SK-N-SH (cell line): ENCODE data around the gene ACAP3. TPM values are rescaled to one million over a fixed set of nuclear protein-coding genes. Genes with fewer than 3 reads are reported as not detected.

Source experiments
- CTCF ChIA-PET: fragments of 300-600, 350-600 bp; formaldehyde crosslinking; extraction: SDS; loops from one replicate; lab custom pipeline; 2021; lab: Yijun Ruan, JAX
- POLR2A ChIA-PET: fragments of 350-600 bp; sonication (Branson Sonifier 250); formaldehyde crosslinking; extraction: SDS; loops from one replicate; lab custom pipeline; 2020; ENCODE audit warnings: antibody characterized with exemption, inconsistent platforms; lab: Yijun Ruan, JAX
- DNase-seq: peaks from one replicate; pipeline ENCODE4 v3.0.0; 2012
- H2AFZ ChIP-seq: fragments of 200-600 bp; sonication (generic); 2 replicates; pipeline ENCODE4 v1.8.1; 2016; ENCODE audit warnings: antibody characterized with exemption, mild to moderate bottlenecking, low read depth
- H3F3A ChIP-seq: fragments of 200-600 bp; sonication (generic); replicated peaks from 2 replicates; pipeline ENCODE3; 2016; ENCODE audit warnings: antibody characterized with exemption, mild to moderate bottlenecking; ENCODE audit not compliant: insufficient read depth
- H3K27ac ChIP-seq, 2 experiments: fragments of 200-500 bp in 1 of 2; fragments of 200-600 bp in 1 of 2; sonication (Bioruptor generic) in 1 of 2; sonication (generic), shearing (Covaris generic) in 1 of 2; 2 replicates each; pipeline versions ENCODE4 v1.5.1 to v1.6.1; 2014 to 2016; ENCODE audit warnings: low read depth in 2 of 2, inconsistent platforms in 1 of 2, low read length in 1 of 2, mild to moderate bottlenecking in 1 of 2, mixed read lengths in 1 of 2
- H3K27me3 ChIP-seq: fragments of 200-600 bp; sonication (generic), shearing (Covaris generic); 2 replicates; pipeline ENCODE4 v1.6.1; 2016; ENCODE audit warnings: mixed run types; ENCODE audit not compliant: insufficient read depth
- H3K36me3 ChIP-seq, 2 experiments: fragments of 200-500 bp in 1 of 2; fragments of 200-600 bp in 1 of 2; sonication (Bioruptor generic) in 1 of 2; sonication (generic) in 1 of 2; replicated peaks in 1 of 2; 2 replicates each; pipeline versions ENCODE3 to v1.5.1; 2014 to 2016; ENCODE audit warnings: low read length in 1 of 2, mild to moderate bottlenecking in 1 of 2; ENCODE audit not compliant: insufficient read depth in 2 of 2, control insufficient read depth in 1 of 2
- H3K4me1 ChIP-seq, 2 experiments: fragments of 200-500 bp in 1 of 2; fragments of 200-600 bp in 1 of 2; sonication (Bioruptor generic) in 1 of 2; sonication (generic), shearing (Covaris generic) in 1 of 2; 2 replicates each; pipeline versions ENCODE4 v1.5.1 to v1.6.1; 2014 to 2016; ENCODE audit warnings: low read depth in 1 of 2, low read length in 1 of 2, mixed run types in 1 of 2; ENCODE audit not compliant: insufficient read depth in 2 of 2, control insufficient read depth in 1 of 2
- H3K4me2 ChIP-seq: fragments of 200-600 bp; sonication (generic), shearing (Covaris generic); 2 replicates; pipeline ENCODE4 v1.6.1; 2017; ENCODE audit warnings: mixed run types
- H3K4me3 ChIP-seq, 2 experiments: fragments of 200-500 bp in 1 of 2; fragments of 200-600 bp in 1 of 2; sonication (Bioruptor generic) in 1 of 2; sonication (generic), shearing (Covaris generic) in 1 of 2; 2 replicates each; pipeline versions ENCODE4 v1.5.1 to v1.8.1; 2014 to 2016; ENCODE audit warnings: low read depth in 2 of 2, inconsistent platforms in 1 of 2, low read length in 1 of 2, mild to moderate bottlenecking in 1 of 2, mixed read lengths in 1 of 2, moderate library complexity in 1 of 2
- H3K79me2 ChIP-seq: fragments of 200-600 bp; sonication (generic); 2 replicates; pipeline ENCODE4 v1.8.1; 2017; ENCODE audit warnings: mild to moderate bottlenecking; ENCODE audit not compliant: insufficient read depth
- H3K9ac ChIP-seq: fragments of 200-600 bp; sonication (generic); 2 replicates; pipeline ENCODE4 v1.6.1; 2017; ENCODE audit warnings: mixed run types
- H3K9me2 ChIP-seq: fragments of 200-600 bp; sonication (generic); 2 replicates; pipeline ENCODE4 v1.6.1; 2017; ENCODE audit warnings: mixed run types
- H3K9me3 ChIP-seq: fragments of 200-600 bp; sonication (generic); 2 replicates; pipeline ENCODE4 v1.6.1; 2017; ENCODE audit warnings: mixed run types, mild to moderate bottlenecking, moderate library complexity
- H4K20me1 ChIP-seq: fragments of 200-600 bp; sonication (generic); 2 replicates; pipeline ENCODE4 v1.6.1; 2017; ENCODE audit warnings: mild to moderate bottlenecking, mixed run types; ENCODE audit not compliant: insufficient read depth
- FOSL2 ChIP-seq: IDR thresholded peaks from 2 replicates; pipeline ENCODE4 v1.4.0; 2012; ENCODE audit warnings: low read depth, mild to moderate bottlenecking, moderate library complexity, borderline replicate concordance
- FOXJ3 ChIP-seq: sonication (generic); formaldehyde crosslinking; IDR thresholded peaks from 2 replicates; pipeline ENCODE4 v1.5.1; 2020; ENCODE audit warnings: mild to moderate bottlenecking, missing genetic modification reagents
- IRF3 ChIP-seq: fragments of 150-350 bp; IDR thresholded peaks from 2 replicates; pipeline ENCODE4 v1.6.1; 2016; ENCODE audit warnings: mild to moderate bottlenecking, low read depth, low read length
- MEF2A ChIP-seq: IDR thresholded peaks from 2 replicates; pipeline ENCODE4 v1.4.0; 2012; ENCODE audit warnings: low read depth, borderline replicate concordance
- MXI1 ChIP-seq: IDR thresholded peaks from 2 replicates; pipeline ENCODE4 v1.6.1; 2012; ENCODE audit warnings: mild to moderate bottlenecking, low read depth, low read length, improper control_type of control experiment
- NFIC ChIP-seq: IDR thresholded peaks from 2 replicates; pipeline ENCODE4 v1.4.0; 2012; ENCODE audit warnings: borderline replicate concordance
- NRF1 ChIP-seq: IDR thresholded peaks from 2 replicates; pipeline ENCODE4 v1.6.1; 2012; ENCODE audit warnings: low read depth, mild to moderate bottlenecking, low read length
- PBX3 ChIP-seq: IDR thresholded peaks from 2 replicates; pipeline ENCODE4; 2012
- REST ChIP-seq: IDR thresholded peaks from 2 replicates; pipeline ENCODE4 v1.6.1; 2012; ENCODE audit warnings: mild to moderate bottlenecking, low read depth, low read length, moderate library complexity
- TAF1 ChIP-seq: IDR thresholded peaks from 2 replicates; pipeline ENCODE4 v1.6.1; 2012; ENCODE audit warnings: low read depth, mild to moderate bottlenecking, low read length, moderate library complexity, borderline replicate concordance
- USF2 ChIP-seq: fragments of 150-350 bp; IDR thresholded peaks from 2 replicates; pipeline ENCODE4 v1.6.1; 2017; ENCODE audit warnings: antibody characterized with exemption, low read length, low read depth, borderline replicate concordance
- WGBS: methylation state at CpG from one replicate; pipeline ENCODE4 v1.1.6; 2017; ENCODE audit warnings: low lambda C conversion rate; 5-methylcytosine and 5-hydroxymethylcytosine counted together
- polyA plus RNA-seq, 3 experiments: library from polyadenylated mRNA; depleted of rRNA; stranded (reverse); fragments of >200 nt; gene quantifications; 2 replicates each; pipeline ENCODE4 v1.2.3, GENCODE V29; 2012

The ACAP3 gene
- polyA plus RNA-seq, 1 of the 3 experiments (the other 2 are of a cell fraction): 51.7 TPM

- DNase-seq: no peak
- no peaks in the 10 kb centered on the region for H3K9me2 ChIP-seq
- H3K27me3 ChIP-seq: no peaks in the 10 kb centered on the region
- CTCF ChIA-PET: interaction anchor here (1.0 to 2.0 kb wide), 4 partner anchors 9 to 223 kb away, joined by 3 to 11 read pairs (median 4); partner anchors contain the start of gene C1QTNF12
- H3K4me3 ChIP-seq: no peak overlapping the region
- H3F3A ChIP-seq: no peaks in the 10 kb centered on the region
- WGBS: 90% methylated on average over 1 of the region's 10 CpGs
- no peak overlapping the region for H2AFZ ChIP-seq
- 0 out of 2 replicates have a peak, but pooled peaks cover 11% of the 10 kb centered on the region for H4K20me1 ChIP-seq
- peaks cover 0 to 52% of the 10 kb centered on the region in 2 experiments for H3K36me3 ChIP-seq
- H3K4me1 ChIP-seq: no peaks in the 10 kb centered on the region; a peak in 1 of 4 replicates
- POLR2A ChIA-PET: no interaction called here
- H3K9ac ChIP-seq: no peak overlapping the region
- no peak overlapping the region for H3K4me2 ChIP-seq
- no peaks in the 10 kb centered on the region for H3K9me3 ChIP-seq
- H3K27ac ChIP-seq: no peak overlapping the region
- 0 out of 2 replicates have a peak, but pooled peaks cover 2% of the 10 kb centered on the region for H3K79me2 ChIP-seq
- no peak for TF ChIP-seq USF2
- TF ChIP-seq PBX3: no peak
- TF ChIP-seq MEF2A: no peak
- no peak for TF ChIP-seq MXI1
- TF ChIP-seq NFIC: no peak
- no peak for TF ChIP-seq NRF1
- TF ChIP-seq FOSL2: no peak
- no peak for TF ChIP-seq REST
- TF ChIP-seq FOXJ3 (CRISPR knock-in tag): no peak
- no peak for TF ChIP-seq IRF3
- TF ChIP-seq TAF1: no peak
These were observed 52.1 kb downstream of the ACAP3 start for GRCh38 chr1:1255611-1256010.
